Epidermal melanocyte (primary cell): ENCODE measurements around the gene C14orf132.

Source experiments
- DNase-seq: peaks from one replicate; pipeline ENCODE4 v3.0.0; 2011; ENCODE audit warnings: low spot score; ENCODE audit not compliant: insufficient read length

C14orf132 gene

GRCh38 chr14:96097752-96098151 is 58.6 kb downstream of the C14orf132 start:
- no peak for DNase-seq

- DNase-seq = peak; percentile 44
These were observed 59.3 kb downstream of the C14orf132 start for GRCh38 chr14:96098309-96098998.

GRCh38 chr14:96098999-96099335 is 59.8 kb downstream of the C14orf132 start:
- no peak for DNase-seq

- peak; percentile 71 for DNase-seq
These were observed 61.3 kb downstream of the C14orf132 start for GRCh38 chr14:96100161-96101064.

GRCh38 chr14:96102081-96102856 is 63.1 kb downstream of the C14orf132 start:
- DNase-seq = no peak

- no peak for DNase-seq
These were observed 63.9 kb downstream of the C14orf132 start for GRCh38 chr14:96103075-96103474.

GRCh38 chr14:96103560-96104460 is 64.6 kb downstream of the C14orf132 start:
- no peak for DNase-seq

- DNase-seq = no peak
These were observed 65.4 kb downstream of the C14orf132 start for GRCh38 chr14:96104469-96105057.

- DNase-seq = no peak
These were observed 66.1 kb downstream of the C14orf132 start for GRCh38 chr14:96105089-96105925.

- no peak for DNase-seq
These were observed 66.8 kb downstream of the C14orf132 start for GRCh38 chr14:96105926-96106441.

- no peak for DNase-seq
These were observed 67.7 kb downstream of the C14orf132 start for GRCh38 chr14:96106891-96107290.

- DNase-seq = no peak
These were observed 69.1 kb downstream of the C14orf132 start for GRCh38 chr14:96108061-96108795.

- DNase-seq = no peak
These were observed 69.7 kb downstream of the C14orf132 start for GRCh38 chr14:96108911-96109310.

GRCh38 chr14:96109596-96110355 is 70.6 kb downstream of the C14orf132 start:
- DNase-seq = no peak

GRCh38 chr14:96112032-96112431 is 72.9 kb downstream of the C14orf132 start:
- DNase-seq = no peak

GRCh38 chr14:96114002-96114401 is 74.8 kb downstream of the C14orf132 start:
- DNase-seq = no peak

GRCh38 chr14:96117101-96117897 is 78.1 kb downstream of the C14orf132 start:
- DNase-seq = no peak
